HUES48 (cell line): ENCODE data around the gene ATXN7L2.

Experiments
- H3K27ac ChIP-seq: one replicate; pipeline ENCODE4 v1.7.0; 2013; ENCODE audit warnings: low read depth, low read length, inconsistent platforms
- H3K27me3 ChIP-seq: 2 replicates; pipeline ENCODE4 v1.6.1; 2013; ENCODE audit warnings: mild to moderate bottlenecking, low read length; ENCODE audit not compliant: control insufficient read depth, insufficient read depth
- H3K36me3 ChIP-seq: 2 replicates; pipeline ENCODE4 v1.6.1; 2013; ENCODE audit warnings: low read length; ENCODE audit not compliant: control insufficient read depth, insufficient read depth
- H3K4me1 ChIP-seq: 2 replicates; pipeline ENCODE4 v1.6.1; 2013; ENCODE audit warnings: mild to moderate bottlenecking, low read length; ENCODE audit not compliant: control insufficient read depth, insufficient read depth
- H3K4me3 ChIP-seq: 2 replicates; pipeline ENCODE4 v1.5.1; 2013; ENCODE audit warnings: mild to moderate bottlenecking, low read depth, low read length
- H3K9ac ChIP-seq: 2 replicates; pipeline ENCODE4 v1.6.1; 2013; ENCODE audit warnings: mild to moderate bottlenecking, low read depth, low read length, moderate library complexity
- H3K9me3 ChIP-seq: 2 replicates; pipeline ENCODE4 v1.6.1; 2013; ENCODE audit warnings: low read length; ENCODE audit not compliant: control insufficient read depth, insufficient read depth

ATXN7L2 gene

DNA sequence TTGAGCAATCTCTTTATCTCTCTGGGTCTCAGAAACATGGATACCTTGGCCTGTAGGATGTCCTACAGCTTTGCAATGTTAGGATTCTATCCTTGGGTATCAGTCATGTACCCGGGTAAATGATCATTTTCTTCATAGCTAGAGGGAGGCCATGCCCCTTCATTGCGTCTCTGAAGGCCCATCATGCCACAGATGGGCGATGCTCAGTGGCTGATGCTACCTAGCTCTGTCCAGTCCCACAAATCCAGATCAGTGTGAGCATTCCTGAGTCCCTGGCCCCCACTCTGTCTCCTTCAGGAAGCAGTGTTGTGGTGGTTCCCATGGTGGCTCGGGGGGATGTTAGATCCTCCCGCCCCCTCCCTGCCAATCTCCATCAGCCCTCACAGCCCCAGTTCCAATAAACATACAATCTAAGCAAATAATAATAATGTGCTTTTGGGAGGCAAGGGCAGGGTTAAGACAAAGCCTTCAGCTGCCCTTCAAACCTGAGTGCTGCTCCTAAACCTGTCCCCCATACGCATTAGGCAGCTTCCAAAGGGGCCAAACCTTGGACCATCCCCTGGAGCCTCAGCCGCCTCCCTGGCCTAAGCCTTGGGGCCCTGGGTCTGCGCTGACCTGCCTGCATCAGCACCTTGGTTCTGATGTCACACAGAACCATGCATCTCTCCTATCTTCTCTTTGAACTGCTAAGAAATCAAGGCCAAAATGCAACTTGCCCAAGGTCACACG, 55.3 kb downstream of the ATXN7L2 start:
- peaks cover 5% of the 10 kb centered on the region; the same call in 1 of the 2 replicates for H3K4me1 ChIP-seq
- H3K27ac ChIP-seq = no peak overlapping the region
- no peak overlapping the region for H3K4me3 ChIP-seq
- H3K9ac ChIP-seq = no peak overlapping the region
- no peaks in the 10 kb centered on the region for H3K27me3 ChIP-seq
- H3K9me3 ChIP-seq = no peaks in the 10 kb centered on the region
- no peaks in the 10 kb centered on the region for H3K36me3 ChIP-seq

DNA sequence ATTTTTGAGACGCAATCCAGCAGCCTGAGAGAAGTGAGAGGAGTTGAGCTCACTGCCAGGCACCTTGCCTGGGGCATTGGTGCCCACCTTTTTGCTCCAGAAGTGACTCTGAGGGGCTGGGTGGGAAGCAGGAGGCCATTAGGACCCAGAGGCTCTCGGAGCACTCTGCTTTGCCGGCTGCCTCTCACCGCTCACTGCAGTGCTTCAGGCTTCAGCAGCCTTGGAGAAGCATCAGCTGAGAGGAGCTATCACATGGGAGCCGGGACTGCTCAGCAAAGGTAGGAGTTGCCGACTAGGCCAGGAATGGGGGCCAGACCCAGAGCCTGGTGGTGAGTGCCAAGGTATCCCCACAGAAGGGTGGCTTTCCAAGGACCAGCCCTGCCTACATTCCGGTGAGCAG, 56.0 kb downstream of the ATXN7L2 start, which contains the start of gene GPR61:
Gene GPR61, plus strand, starts transcription at position 197 of the 400 bp plus-strand sequence. CDS start 3,151 bp downstream, outside the sequence.
- no peaks in the 10 kb centered on the region for H3K9me3 ChIP-seq
- no peak within 1 kb of the TSS; the same call in 1 of the 2 replicates for H3K4me3 ChIP-seq
- H3K9ac ChIP-seq = no peak within 1 kb of the TSS
- H3K27ac ChIP-seq = no peak within 1 kb of the TSS
- H3K4me1 ChIP-seq = peaks cover 5% of the 10 kb centered on the region; the same call in 1 of the 2 replicates
- H3K36me3 ChIP-seq = no peaks in the 10 kb centered on the region
- no peaks in the 10 kb centered on the region for H3K27me3 ChIP-seq

DNA sequence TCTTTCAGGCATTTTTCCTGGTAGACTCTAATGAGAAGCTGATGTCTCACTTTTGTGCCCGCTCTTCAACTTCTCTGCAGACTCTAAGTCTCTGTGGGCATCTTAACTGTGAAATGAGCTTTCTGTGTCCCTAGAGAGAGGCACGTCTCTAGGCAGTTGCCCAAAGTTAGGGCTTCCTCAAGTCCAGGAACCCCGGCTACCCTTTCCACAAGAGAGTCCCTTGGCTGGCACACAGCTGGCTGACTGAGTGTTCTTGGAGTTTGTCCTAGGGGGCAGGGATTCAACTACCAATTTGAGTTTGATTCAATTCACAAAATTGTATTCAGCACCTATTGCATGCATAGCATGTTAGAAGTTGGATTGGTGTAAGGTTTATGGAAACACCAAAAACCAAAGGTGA, 57.4 kb downstream of the ATXN7L2 start:
- Histone ChIP-seq H3K4me3 (no peak overlapping the region), H3K27me3 (no peaks in the 10 kb centered on the region), H3K36me3 (no peaks in the 10 kb centered on the region), H3K9me3 (no peaks in the 10 kb centered on the region), H3K4me1 (peaks cover 5% of the 10 kb centered on the region), H3K27ac (no peak overlapping the region), H3K9ac (no peak overlapping the region)
